HG03196 (cell line): ENCODE results near the gene RCOR3.
"Not testable (repeated sequence)": the region's sequence is repeated elsewhere in the genome, so short reads cannot be mapped to it uniquely, and the experiment has no call there.

Experiments used
- ATAC-seq: cut with Tn5 transposase; IDR thresholded peaks from one replicate; pipeline ENCODE4 v1.9.1; 2021; ENCODE audit not compliant: unreplicated experiment

The RCOR3 gene

GRCh38 chr1:211258756-211259637, at the start of gene RCOR3:
Gene RCOR3, plus strand, starts transcription at chr1:211259366. Its CDS starts 195 bp downstream, at chr1:211259561.
- peak; percentile 68 for ATAC-seq

GRCh38 chr1:211210052-211210451, 49.1 kb upstream of the RCOR3 start:
- ATAC-seq: no peak

GRCh38 chr1:211210965-211211364, 48.2 kb upstream of the RCOR3 start:
- ATAC-seq: no peak

GRCh38 chr1:211213702-211214101, 45.5 kb upstream of the RCOR3 start:
- ATAC-seq: no peak

- ATAC-seq: no peak
Measured at GRCh38 chr1:211215577-211215976, 43.6 kb upstream of the RCOR3 start.

GRCh38 chr1:211217392-211217791, 41.8 kb upstream of the RCOR3 start:
- ATAC-seq: no peak

- ATAC-seq: not testable (repeated sequence)
Measured at GRCh38 chr1:211222469-211223234, 36.5 kb upstream of the RCOR3 start.

GRCh38 chr1:211228573-211229364, 30.4 kb upstream of the RCOR3 start:
- not testable (repeated sequence) for ATAC-seq

- no peak for ATAC-seq
Measured at GRCh38 chr1:211229365-211229759, 29.8 kb upstream of the RCOR3 start.

GRCh38 chr1:211231873-211232272, 27.3 kb upstream of the RCOR3 start:
- ATAC-seq: no peak

- no peak for ATAC-seq
Measured at GRCh38 chr1:211236633-211237320, 22.4 kb upstream of the RCOR3 start.

- ATAC-seq: no peak
Measured at GRCh38 chr1:211237579-211237978, 21.6 kb upstream of the RCOR3 start.

- not testable (repeated sequence) for ATAC-seq
Measured at GRCh38 chr1:211240567-211240966, 18.6 kb upstream of the RCOR3 start.

GRCh38 chr1:211241071-211241470, 18.1 kb upstream of the RCOR3 start:
- ATAC-seq: no peak

- ATAC-seq: not testable (repeated sequence)
Measured at GRCh38 chr1:211243639-211244038, 15.5 kb upstream of the RCOR3 start.

- ATAC-seq: not testable (repeated sequence)
Measured at GRCh38 chr1:211246583-211246982, 12.6 kb upstream of the RCOR3 start.

- no peak for ATAC-seq
Measured at GRCh38 chr1:211247921-211248320, 11.2 kb upstream of the RCOR3 start.

GRCh38 chr1:211249611-211250010, 9.6 kb upstream of the RCOR3 start:
- not testable (repeated sequence) for ATAC-seq

- ATAC-seq: no peak
Measured at GRCh38 chr1:211257826-211258225, 1.3 kb upstream of the RCOR3 start.

- ATAC-seq: peak; percentile 34
Measured at GRCh38 chr1:211258310-211258755, 833 bp upstream of the RCOR3 start.
